ENCODE results near the gene TRMT13.
"Not testable (repeated sequence)": the region's sequence is repeated elsewhere in the genome, so short reads cannot be mapped to it uniquely, and the experiment has no call there.

The TRMT13 gene

DNA sequence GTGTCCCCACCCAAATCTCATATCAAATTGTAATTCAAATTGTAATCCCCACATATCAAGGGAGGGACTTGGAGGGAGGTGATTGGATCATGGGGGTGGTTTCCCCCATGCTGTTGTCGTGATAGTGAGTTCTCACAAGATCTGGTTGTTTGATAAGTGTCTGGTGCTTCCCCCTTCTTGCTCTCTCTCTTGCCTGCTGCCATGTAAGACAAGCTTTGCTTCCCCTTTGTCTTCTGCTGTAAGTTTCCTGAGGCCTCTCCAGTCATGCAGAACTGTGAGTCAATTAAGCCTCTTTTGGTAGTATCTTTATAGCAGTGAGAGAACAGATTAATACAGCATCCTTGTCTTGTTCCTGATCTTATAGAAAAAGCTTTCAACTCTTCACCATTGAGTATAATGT is 51.6 kb downstream of the TRMT13 start:
- Histone ChIP-seq H3K79me2 (ENCODE audit: control insufficient read depth, insufficient read depth, low read length) (no peaks in the 10 kb centered on the region), H3K4me3 (ENCODE audit: low read length) (no peak overlapping the region), H3K4ac (ENCODE audit: low read depth, low read length) (no peak overlapping the region), H2BK15ac (replicated peaks; ENCODE audit: low read depth) (no peak overlapping the region), H3K79me1 (ENCODE audit: low read length) (no peaks in the 10 kb centered on the region), H3K4me2 (ENCODE audit: low read length) (no peak overlapping the region), H3K36me3 (ENCODE audit: control insufficient read depth, insufficient read depth, low read length) (no peaks in the 10 kb centered on the region), H3K9ac (ENCODE audit: low read length) (no peak overlapping the region), H2BK120ac (ENCODE audit: low read depth, low read length) (no peak overlapping the region), H4K5ac (ENCODE audit: low read length) (no peak overlapping the region), H3K56ac (ENCODE audit: low read length) (no peak overlapping the region), H3K27ac (ENCODE audit: low read depth, low read length) (no peak overlapping the region), H3K4me1 (ENCODE audit: control insufficient read depth, low read depth, low read length) (no peaks in the 10 kb centered on the region), H3K18ac (ENCODE audit: low read length) (no peak overlapping the region), H4K8ac (ENCODE audit: low read depth, low read length) (no peak overlapping the region), H3K23ac (ENCODE audit: low read length) (no peak overlapping the region), H2BK5ac (ENCODE audit: low read length) (no peak overlapping the region), H3K27me3 (ENCODE audit: insufficient read depth, low read length, poor library complexity) (no peaks in the 10 kb centered on the region), H2AK5ac (ENCODE audit: low read length) (no peak overlapping the region)
- DNase-seq = peak; percentile 40
- WGBS (ENCODE audit: extremely low coverage, insufficient coverage, low lambda C conversion rate) = no CpG with 5 or more reads among the region's 1 CpG

DNA sequence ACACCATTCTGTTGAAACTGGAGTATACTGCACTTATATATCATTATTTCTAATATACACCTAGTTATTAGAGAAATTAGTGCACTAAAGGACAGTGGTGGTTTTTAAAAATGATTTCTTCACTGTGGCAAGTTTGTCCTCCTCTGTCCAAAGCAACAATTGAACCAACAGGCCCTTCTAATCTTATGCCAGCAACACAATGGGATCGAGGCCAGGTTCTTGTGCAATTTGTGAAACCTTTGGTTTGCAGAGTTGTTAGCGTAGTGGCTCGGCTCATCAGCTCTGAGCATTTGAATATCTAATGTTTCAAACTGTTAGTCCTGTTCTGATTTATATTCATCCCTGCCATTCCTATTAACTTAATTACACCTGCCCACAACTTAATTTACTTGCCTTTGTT is 54.9 kb downstream of the TRMT13 start:
- H3K4me2 ChIP-seq (ENCODE audit: low read length) = no peak overlapping the region
- H3K79me2 ChIP-seq (ENCODE audit: control insufficient read depth, insufficient read depth, low read length) = no peaks in the 10 kb centered on the region
- no peaks in the 10 kb centered on the region for H3K27me3 ChIP-seq (ENCODE audit: insufficient read depth, low read length, poor library complexity)
- H3K4me3 ChIP-seq (ENCODE audit: low read length) = no peak overlapping the region
- no peak overlapping the region for H2BK15ac ChIP-seq (replicated peaks; ENCODE audit: low read depth)
- H3K56ac ChIP-seq (ENCODE audit: low read length) = no peak overlapping the region
- no peaks in the 10 kb centered on the region for H3K4me1 ChIP-seq (ENCODE audit: control insufficient read depth, low read depth, low read length)
- H3K27ac ChIP-seq (ENCODE audit: low read depth, low read length) = no peak overlapping the region
- H3K79me1 ChIP-seq (ENCODE audit: low read length) = no peaks in the 10 kb centered on the region
- H2BK120ac ChIP-seq (ENCODE audit: low read depth, low read length) = no peak overlapping the region
- no peak overlapping the region for H3K4ac ChIP-seq (ENCODE audit: low read depth, low read length)
- no peak overlapping the region for H4K5ac ChIP-seq (ENCODE audit: low read length)
- no peaks in the 10 kb centered on the region for H3K36me3 ChIP-seq (ENCODE audit: control insufficient read depth, insufficient read depth, low read length)
- H4K8ac ChIP-seq (ENCODE audit: low read depth, low read length) = no peak overlapping the region
- no CpG with 5 or more reads among the region's 3 CpGs for whole genome bisulfite sequencing (ENCODE audit: extremely low coverage, insufficient coverage, low lambda C conversion rate)
- no peak overlapping the region for H3K23ac ChIP-seq (ENCODE audit: low read length)
- H2AK5ac ChIP-seq (ENCODE audit: low read length) = no peak overlapping the region
- no peak overlapping the region for H3K18ac ChIP-seq (ENCODE audit: low read length)
- H2BK5ac ChIP-seq (ENCODE audit: low read length) = no peak overlapping the region
- no peak overlapping the region for H3K9ac ChIP-seq (ENCODE audit: low read length)
- no peak for DNase-seq

DNA sequence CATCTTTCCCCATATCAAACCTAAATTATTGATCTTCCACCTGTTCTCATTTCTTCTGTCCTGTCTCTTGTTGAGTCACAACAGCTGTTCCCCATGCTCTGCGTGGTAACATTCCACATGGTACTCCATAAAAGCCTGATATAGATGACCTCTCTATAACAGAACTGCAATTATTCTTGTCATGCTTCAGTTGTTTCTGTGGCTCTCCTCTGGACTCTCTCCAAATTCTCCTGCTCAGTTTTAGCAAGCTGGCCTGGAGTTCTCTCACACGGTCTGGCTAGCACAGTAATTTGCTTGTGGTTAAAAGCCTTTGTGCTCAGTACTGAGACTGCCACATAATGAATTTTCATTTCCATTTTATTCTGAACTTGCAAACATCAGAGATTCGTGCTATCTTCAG is 55.7 kb downstream of the TRMT13 start:
- H3K36me3 ChIP-seq (ENCODE audit: control insufficient read depth, insufficient read depth, low read length) = no peaks in the 10 kb centered on the region
- H3K27me3 ChIP-seq (ENCODE audit: insufficient read depth, low read length, poor library complexity) = no peaks in the 10 kb centered on the region
- H3K9ac ChIP-seq (ENCODE audit: low read length) = no peak overlapping the region
- no peak overlapping the region for H2BK120ac ChIP-seq (ENCODE audit: low read depth, low read length)
- H3K4me3 ChIP-seq (ENCODE audit: low read length) = no peak overlapping the region
- no peak overlapping the region for H4K8ac ChIP-seq (ENCODE audit: low read depth, low read length)
- H3K79me2 ChIP-seq (ENCODE audit: control insufficient read depth, insufficient read depth, low read length) = no peaks in the 10 kb centered on the region
- no peak overlapping the region for H2BK5ac ChIP-seq (ENCODE audit: low read length)
- H3K4me2 ChIP-seq (ENCODE audit: low read length) = no peak overlapping the region
- no peak overlapping the region for H3K56ac ChIP-seq (ENCODE audit: low read length)
- no peak overlapping the region for H3K27ac ChIP-seq (ENCODE audit: low read depth, low read length)
- no peaks in the 10 kb centered on the region for H3K4me1 ChIP-seq (ENCODE audit: control insufficient read depth, low read depth, low read length)
- no peak overlapping the region for H3K23ac ChIP-seq (ENCODE audit: low read length)
- H4K5ac ChIP-seq (ENCODE audit: low read length) = no peak overlapping the region
- no peaks in the 10 kb centered on the region for H3K79me1 ChIP-seq (ENCODE audit: low read length)
- no CpG with 5 or more reads among the region's 3 CpGs for WGBS (ENCODE audit: extremely low coverage, insufficient coverage, low lambda C conversion rate)
- no peak overlapping the region for H2BK15ac ChIP-seq (replicated peaks; ENCODE audit: low read depth)
- no peak overlapping the region for H2AK5ac ChIP-seq (ENCODE audit: low read length)
- no peak overlapping the region for H3K4ac ChIP-seq (ENCODE audit: low read depth, low read length)
- no peak overlapping the region for H3K18ac ChIP-seq (ENCODE audit: low read length)
- DNase-seq = no peak

DNA sequence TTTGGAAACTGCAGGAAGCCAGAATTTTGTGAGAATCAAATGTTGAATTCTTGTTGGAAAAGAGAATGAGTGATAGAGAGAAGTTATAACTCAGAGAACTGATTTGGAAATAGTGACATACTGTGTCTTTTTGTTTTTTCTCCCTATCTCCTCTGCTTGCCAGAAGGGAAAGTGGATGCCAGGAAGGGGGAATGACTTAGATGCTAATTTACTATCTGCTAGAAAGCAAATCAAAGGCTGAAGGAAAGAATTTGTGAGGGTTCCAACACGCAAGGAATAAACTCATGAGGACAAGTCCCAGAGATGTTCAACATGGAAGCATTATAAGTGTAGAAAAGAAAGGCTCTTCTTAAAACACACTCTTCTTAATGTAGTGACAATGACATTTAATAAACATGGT is 65.6 kb downstream of the TRMT13 start:
- no CpG with 5 or more reads among the region's 1 CpG for WGBS (ENCODE audit: extremely low coverage, insufficient coverage, low lambda C conversion rate)
- no peak overlapping the region for H2AK5ac ChIP-seq (ENCODE audit: low read length)
- H3K56ac ChIP-seq (ENCODE audit: low read length) = no peak overlapping the region

DNA sequence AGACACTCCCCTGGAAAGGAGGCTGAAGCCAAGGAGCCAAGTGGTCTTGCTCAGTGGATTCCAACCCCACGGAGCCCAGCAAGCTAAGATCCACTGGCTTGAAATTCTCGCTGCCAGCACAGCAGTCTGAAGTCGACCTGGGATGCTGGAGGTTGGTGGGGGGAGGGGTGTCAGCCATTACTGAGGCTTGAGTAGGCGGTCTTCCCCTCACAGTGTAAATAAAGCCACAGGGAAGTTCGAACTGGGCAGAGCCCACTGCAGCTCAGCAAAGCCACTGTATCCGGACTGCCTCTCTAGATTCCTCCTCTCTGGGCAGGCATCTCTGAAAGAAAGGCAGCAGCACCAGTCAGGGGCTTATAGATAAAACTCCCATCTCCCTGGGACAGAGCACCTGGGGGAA is 67.1 kb downstream of the TRMT13 start:
- not testable (repeated sequence) for H3K36me3 ChIP-seq (ENCODE audit: control insufficient read depth, insufficient read depth, low read length); H3K4me3 ChIP-seq (ENCODE audit: low read length)
- WGBS (ENCODE audit: extremely low coverage, insufficient coverage, low lambda C conversion rate) = no CpG with 5 or more reads among the region's 6 CpGs

More for the DNA sequence above, 65.6 kb downstream of the TRMT13 start:
- Histone ChIP-seq H2BK120ac (ENCODE audit: low read depth, low read length) (no peak overlapping the region), H2BK5ac (ENCODE audit: low read length) (no peak overlapping the region), H3K23ac (ENCODE audit: low read length) (no peak overlapping the region), H4K5ac (ENCODE audit: low read length) (no peak overlapping the region), H3K79me2 (ENCODE audit: control insufficient read depth, insufficient read depth, low read length) (no peaks in the 10 kb centered on the region), H3K27ac (ENCODE audit: low read depth, low read length) (no peak overlapping the region), H3K4me3 (ENCODE audit: low read length) (no peak overlapping the region), H3K79me1 (ENCODE audit: low read length) (no peaks in the 10 kb centered on the region), H3K4me2 (ENCODE audit: low read length) (no peak overlapping the region), H3K4ac (ENCODE audit: low read depth, low read length) (no peak overlapping the region), H4K8ac (ENCODE audit: low read depth, low read length) (no peak overlapping the region), H3K27me3 (ENCODE audit: insufficient read depth, low read length, poor library complexity) (no peaks in the 10 kb centered on the region), H3K36me3 (ENCODE audit: control insufficient read depth, insufficient read depth, low read length) (no peaks in the 10 kb centered on the region), H2BK15ac (replicated peaks; ENCODE audit: low read depth) (no peak overlapping the region), H3K9ac (ENCODE audit: low read length) (no peak overlapping the region), H3K4me1 (ENCODE audit: control insufficient read depth, low read depth, low read length) (no peaks in the 10 kb centered on the region), H3K18ac (ENCODE audit: low read length) (no peak overlapping the region)
- DNase-seq = no peak

More for the DNA sequence above, 67.1 kb downstream of the TRMT13 start:
- H2BK5ac ChIP-seq (ENCODE audit: low read length); H3K79me1 ChIP-seq (ENCODE audit: low read length); H3K56ac ChIP-seq (ENCODE audit: low read length); H4K8ac ChIP-seq (ENCODE audit: low read depth, low read length); H3K79me2 ChIP-seq (ENCODE audit: control insufficient read depth, insufficient read depth, low read length); H3K27me3 ChIP-seq (ENCODE audit: insufficient read depth, low read length, poor library complexity); H2AK5ac ChIP-seq (ENCODE audit: low read length); H2BK120ac ChIP-seq (ENCODE audit: low read depth, low read length); H3K4me1 ChIP-seq (ENCODE audit: control insufficient read depth, low read depth, low read length); H3K4me2 ChIP-seq (ENCODE audit: low read length); H3K27ac ChIP-seq (ENCODE audit: low read depth, low read length); H2BK15ac ChIP-seq (replicated peaks; ENCODE audit: low read depth); H3K4ac ChIP-seq (ENCODE audit: low read depth, low read length); H4K5ac ChIP-seq (ENCODE audit: low read length); H3K18ac ChIP-seq (ENCODE audit: low read length); H3K23ac ChIP-seq (ENCODE audit: low read length); H3K9ac ChIP-seq (ENCODE audit: low read length): not testable (repeated sequence)
- peak; percentile 76 for DNase-seq

Measured in mesendoderm (in vitro differentiated cells).